Endometrial microvascular endothelial cells (primary cell): ENCODE results near the gene MRPS27. TPM values are rescaled to one million over a fixed set of nuclear protein-coding genes. Genes with fewer than 3 reads are reported as not detected.

ENCODE experiments used
- in situ Hi-C: cut with HindIII; loops from 2 replicates; pipeline ENCODE4 v1.10.0; 2017; ENCODE audit warnings: low sequenced_read_pairs, low pct_unique_long_range_greater_than_20kb; ENCODE audit errors: inconsistent ontology term
- total RNA-seq: library from RNA; depleted of rRNA; stranded (reverse); fragments of >200 nt; gene quantifications from one replicate; pipeline ENCODE4 v1.2.3, GENCODE V29; 2015; ENCODE audit errors: inconsistent ontology term

MRPS27 gene
- total RNA-seq, 1 donor from 2014 or later, result 95.5 TPM

- in situ Hi-C loops, result loop anchor here (5.0 kb wide), 1 partner anchor 37 kb away; no protein-coding TSS in a partner anchor
These were observed 75.1 kb downstream of the MRPS27 start for GRCh38 chr5:72244862-72245371.

- in situ Hi-C loops, result no loop called here
These were observed 76.3 kb downstream of the MRPS27 start for GRCh38 chr5:72243706-72244105.

- in situ Hi-C loops, result no loop called here
These were observed 77.1 kb downstream of the MRPS27 start for GRCh38 chr5:72242796-72243475.

DNA sequence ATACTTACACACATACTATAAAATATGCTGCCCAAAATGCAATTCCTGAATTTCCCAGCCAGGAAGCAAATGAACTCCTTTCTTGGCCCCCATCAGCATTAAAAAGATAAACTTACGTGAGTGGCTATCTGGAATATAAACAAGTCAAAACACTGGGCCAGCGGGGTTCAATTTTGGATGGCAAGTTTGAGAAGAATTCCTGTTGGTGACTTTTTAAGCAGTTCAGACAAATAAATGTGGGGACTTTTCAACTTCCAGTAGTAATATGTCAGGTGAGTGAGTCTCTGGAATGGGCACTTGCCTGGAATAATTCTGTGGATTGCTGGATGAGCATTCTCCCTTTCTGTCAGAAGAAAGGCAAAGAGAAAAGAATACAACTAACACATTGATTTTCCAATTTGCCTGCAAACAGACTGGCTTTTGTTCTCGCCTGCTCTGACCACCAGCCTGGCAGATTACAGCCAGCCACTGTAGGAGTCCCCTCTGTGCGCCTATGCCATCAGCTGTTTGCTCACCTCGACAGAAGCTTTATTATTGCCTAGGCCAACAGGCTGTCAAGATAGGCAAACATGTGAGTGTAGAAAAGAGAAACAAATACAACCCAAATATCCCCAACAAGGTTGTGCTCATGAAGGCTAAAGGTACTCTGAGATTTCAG is 78.6 kb downstream of the MRPS27 start:
- in situ Hi-C loops, result no loop called here

GRCh38 chr5:72238712-72239445 is 81.2 kb downstream of the MRPS27 start:
- in situ Hi-C loops, result no loop called here

- in situ Hi-C loops, result no loop called here
These were observed 82.2 kb downstream of the MRPS27 start for GRCh38 chr5:72237879-72238278.

DNA sequence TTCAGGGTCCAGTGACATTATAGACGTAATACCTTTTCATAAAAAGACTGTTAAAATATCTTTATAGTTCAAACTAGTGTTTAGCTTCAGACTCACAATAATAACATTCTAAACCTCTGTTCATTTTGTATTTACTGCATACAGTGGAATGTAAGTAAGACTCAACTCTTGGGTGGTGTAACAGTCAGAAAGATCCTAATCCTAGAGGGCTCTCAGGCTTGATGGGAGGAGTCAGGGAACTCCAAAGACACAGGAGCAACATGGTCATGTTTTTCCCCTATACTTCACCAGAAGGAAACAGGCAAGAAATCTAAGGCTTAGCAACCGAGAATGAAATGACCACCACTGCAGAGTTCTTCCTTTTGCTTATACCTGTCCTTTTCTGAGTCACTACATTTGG is 82.6 kb downstream of the MRPS27 start:
- in situ Hi-C loops, result no loop called here

DNA sequence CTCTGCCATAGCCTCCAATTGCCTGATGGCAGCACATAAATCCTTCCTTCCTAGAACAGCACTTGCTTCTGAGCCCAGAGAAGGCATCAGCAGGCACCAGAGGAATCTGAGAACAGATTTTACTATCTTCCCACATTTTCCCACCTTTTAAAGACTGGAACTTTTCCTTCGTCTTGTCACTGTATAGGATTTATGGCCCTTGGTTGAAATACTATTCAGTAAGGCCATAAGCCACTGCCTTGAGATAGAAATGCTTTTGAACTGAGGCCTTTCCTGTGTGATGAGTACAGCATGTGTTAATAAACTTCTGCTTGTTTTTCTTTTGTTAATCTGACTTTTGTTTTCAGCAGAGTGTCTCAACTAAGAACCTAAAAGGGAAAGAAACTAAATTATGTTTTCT is 84.3 kb downstream of the MRPS27 start:
- in situ Hi-C loops, result no loop called here

DNA sequence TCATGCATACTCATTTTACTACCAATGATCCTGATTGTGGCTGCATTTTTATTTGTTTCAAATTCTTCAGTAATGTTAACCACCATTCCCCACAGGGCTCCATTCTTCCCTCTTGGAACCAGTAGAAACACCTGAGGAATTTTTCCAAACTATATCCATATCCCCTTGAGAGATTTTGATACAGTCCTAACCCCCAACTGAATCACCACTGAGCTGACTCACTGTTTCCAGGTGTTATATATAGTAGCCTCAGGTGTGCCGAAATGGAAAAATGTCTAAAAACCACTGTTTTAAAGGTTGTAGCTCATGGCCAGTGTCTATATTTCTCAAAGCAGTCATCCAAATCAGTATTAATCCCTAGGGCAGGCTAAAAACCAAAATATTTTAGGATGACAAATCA is 85.2 kb downstream of the MRPS27 start:
- in situ Hi-C loops, result no loop called here

GRCh38 chr5:72234265-72234700 is 85.8 kb downstream of the MRPS27 start:
- in situ Hi-C loops, result no loop called here

DNA sequence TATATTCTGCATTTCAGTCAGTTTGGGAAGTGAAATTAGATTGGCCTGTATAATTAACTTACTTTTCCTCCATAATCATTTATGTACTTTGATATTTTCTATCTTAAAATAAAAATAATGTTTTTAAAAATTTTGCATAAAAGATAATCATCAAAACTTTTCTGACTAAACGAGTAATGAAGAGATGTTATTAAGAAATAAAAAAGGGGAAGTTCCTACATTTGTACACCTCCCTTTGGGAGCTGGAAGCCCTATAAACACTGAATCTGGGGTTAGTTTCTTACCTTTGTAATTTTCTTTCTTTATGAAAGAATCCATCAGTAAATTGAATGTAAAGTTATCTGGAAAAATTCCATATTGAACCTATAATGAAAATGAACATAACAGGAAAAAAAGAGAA is 86.2 kb downstream of the MRPS27 start:
- in situ Hi-C loops, result no loop called here

- in situ Hi-C loops, result no loop called here
These were observed 87.2 kb downstream of the MRPS27 start for GRCh38 chr5:72232838-72233237.

- in situ Hi-C loops, result no loop called here
These were observed 87.9 kb downstream of the MRPS27 start for GRCh38 chr5:72231991-72232703.

DNA sequence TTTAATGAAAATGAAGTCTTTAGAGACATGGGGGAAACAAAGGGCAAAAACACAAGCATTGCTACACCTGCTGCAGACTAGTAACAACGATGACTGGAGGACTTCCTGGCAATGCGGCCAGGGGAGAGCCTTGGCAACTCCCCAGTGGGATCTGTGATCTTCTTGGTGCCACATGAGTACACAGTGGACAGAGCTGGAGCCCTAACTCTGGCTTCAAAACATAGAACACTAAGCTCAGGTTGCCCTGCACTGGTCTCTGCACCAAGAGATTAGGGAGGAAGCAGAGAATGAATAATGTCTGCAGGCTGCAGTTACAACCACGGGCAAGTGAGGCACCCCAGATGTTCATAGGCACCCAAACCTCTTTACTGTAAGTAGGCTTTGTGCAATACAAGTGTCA is 91.1 kb downstream of the MRPS27 start:
- in situ Hi-C loops, result no loop called here

DNA sequence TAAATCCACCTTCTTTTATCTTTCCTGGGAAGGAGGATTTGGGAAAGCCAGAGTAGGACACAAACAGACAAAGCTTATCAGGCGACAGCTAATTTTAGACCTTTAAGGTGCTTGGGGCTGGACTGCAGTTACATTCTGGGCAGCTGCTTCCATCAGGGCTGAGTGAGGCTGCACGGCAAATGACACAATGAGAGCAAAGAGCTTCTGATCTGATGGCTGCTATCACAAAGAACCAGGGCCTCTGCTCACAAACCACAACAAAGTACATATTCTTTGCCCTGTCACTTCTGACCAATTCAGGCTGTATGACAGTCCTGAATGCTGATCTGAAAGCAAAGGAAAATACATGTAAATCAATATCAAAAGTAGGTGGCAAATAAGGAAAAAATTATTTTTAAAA is 93.1 kb downstream of the MRPS27 start:
- in situ Hi-C loops, result no loop called here

DNA sequence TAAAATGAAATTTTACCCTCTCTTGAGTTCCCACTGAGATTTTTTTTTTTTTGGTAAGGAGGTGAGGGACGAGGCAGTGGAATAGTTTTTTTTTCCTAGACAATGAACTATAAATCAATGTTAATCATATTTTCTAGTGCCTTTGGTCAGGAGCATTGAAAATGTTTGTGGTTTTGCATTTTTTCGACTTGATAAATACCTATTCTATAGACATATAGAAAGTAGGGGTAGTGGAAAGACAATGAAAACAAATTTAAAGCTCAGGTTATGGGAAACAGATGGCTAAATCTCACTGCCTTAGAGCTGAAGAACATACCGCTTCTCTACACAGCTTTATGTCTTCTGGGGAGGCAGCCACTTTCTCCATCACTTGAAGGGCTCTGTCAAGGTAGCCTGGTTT is 94.3 kb downstream of the MRPS27 start:
- in situ Hi-C loops, result no loop called here

DNA sequence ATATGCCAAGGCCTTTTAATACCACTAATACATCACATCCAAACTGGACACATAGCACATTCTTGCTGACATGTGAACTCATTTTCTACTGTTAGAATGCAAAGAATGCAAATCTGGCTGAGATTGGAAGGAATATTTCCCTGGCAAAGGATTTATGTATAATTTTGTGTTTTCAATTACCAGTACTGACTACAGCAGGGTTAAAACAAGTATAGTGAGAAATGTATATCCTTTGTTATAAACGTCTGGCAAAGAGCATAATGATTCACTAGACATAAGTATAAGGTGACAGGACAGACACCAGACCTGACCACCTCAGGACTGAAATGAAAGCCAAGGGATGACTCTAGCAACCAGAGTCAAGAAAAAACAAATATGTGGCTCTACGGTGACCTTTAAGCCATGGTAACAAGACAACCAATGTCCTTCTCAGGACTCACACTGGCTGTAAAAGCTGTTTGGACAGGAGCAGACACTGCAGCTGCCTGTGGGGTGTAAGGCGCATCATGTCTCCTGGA is 95.0 kb downstream of the MRPS27 start:
- in situ Hi-C loops, result no loop called here

GRCh38 chr5:72223371-72223770 is 96.7 kb downstream of the MRPS27 start:
- in situ Hi-C loops, result no loop called here

DNA sequence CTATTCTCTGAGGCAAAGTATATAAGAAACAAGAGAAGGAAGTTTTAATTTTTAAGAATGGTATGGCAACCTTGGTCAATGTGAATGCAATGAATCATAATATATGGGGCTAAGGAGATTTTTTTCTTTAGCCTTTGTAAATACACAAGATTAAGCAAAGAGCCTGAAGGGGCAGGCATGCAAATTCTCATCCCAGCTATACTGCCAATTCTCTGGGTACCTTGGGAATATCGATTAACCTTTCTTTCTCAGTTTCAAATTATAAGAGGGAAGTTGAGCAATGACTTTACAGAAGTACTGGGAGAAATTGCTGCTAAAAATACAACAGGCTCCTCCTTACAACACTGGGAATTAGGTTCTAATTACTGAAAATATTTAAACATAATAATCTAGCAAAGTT is 97.5 kb downstream of the MRPS27 start:
- in situ Hi-C loops, result no loop called here
